Activated B cell treated with CpG ODN at 0.5 μM for 24 hours (primary cell): ENCODE data around the gene OR2A12. TPM values are rescaled to one million over a fixed set of nuclear protein-coding genes. Genes with fewer than 3 reads are reported as not detected.

Experiments used
- ATAC-seq: fragments of 200-7000 bp; cut with Tn5 transposase; one replicate; pipeline ENCODE4 v1.10.0; 2021; ENCODE audit warnings: low read depth, mild to moderate bottlenecking, moderate library complexity
- CTCF ChIA-PET: fragments of 350-600 bp; sonication (Branson Sonifier 250); formaldehyde crosslinking; loops from one replicate; lab custom pipeline; 2021; ENCODE audit warnings: antibody characterized with exemption; lab: Charles Lee
- POLR2A ChIA-PET: fragments of 350-600 bp; sonication (Branson Sonifier 250); formaldehyde crosslinking; loops from one replicate; lab custom pipeline; 2021; ENCODE audit warnings: antibody characterized with exemption; lab: Charles Lee
- DNase-seq: peaks from one replicate; pipeline ENCODE4 v3.0.0; 2022
- H3K27ac Mint-ChIP-seq: one replicate; pipeline ENCODE4 v1.8.0; 2020; ENCODE audit warnings: mixed read lengths
- H3K27me3 Mint-ChIP-seq: one replicate; pipeline ENCODE4 v1.8.0; 2021; ENCODE audit warnings: mixed read lengths
- H3K36me3 Mint-ChIP-seq: one replicate; pipeline ENCODE4 v1.8.0; 2021; ENCODE audit warnings: low read depth, mixed read lengths
- H3K4me1 Mint-ChIP-seq: one replicate; pipeline ENCODE4 v1.8.0; 2021; ENCODE audit warnings: mixed read lengths
- H3K4me3 Mint-ChIP-seq: one replicate; pipeline ENCODE4 v1.8.0; 2020; ENCODE audit warnings: mild to moderate bottlenecking, mixed read lengths
- H3K9me3 Mint-ChIP-seq: one replicate; pipeline ENCODE4 v1.8.0; 2020; ENCODE audit warnings: mixed read lengths
- intact Hi-C: fragments of 100-400 bp; cut with micrococcal nuclease; formaldehyde crosslinking; loops from one replicate; pipeline ENCODE4 v1.15.1; 2024
- total RNA-seq: library from RNA; stranded (reverse); gene quantifications from 2 replicates; pipeline ENCODE4 v1.2.3, GENCODE V29; 2022
- TF ChIP-seq, protein P1 (sequence below): fragments of 200-600 bp; IDR thresholded peaks from one replicate; pipeline ENCODE4 v1.8.0; 2022; ENCODE audit warnings: antibody characterized with exemption, mild to moderate bottlenecking

OR2A12 gene, protein sequence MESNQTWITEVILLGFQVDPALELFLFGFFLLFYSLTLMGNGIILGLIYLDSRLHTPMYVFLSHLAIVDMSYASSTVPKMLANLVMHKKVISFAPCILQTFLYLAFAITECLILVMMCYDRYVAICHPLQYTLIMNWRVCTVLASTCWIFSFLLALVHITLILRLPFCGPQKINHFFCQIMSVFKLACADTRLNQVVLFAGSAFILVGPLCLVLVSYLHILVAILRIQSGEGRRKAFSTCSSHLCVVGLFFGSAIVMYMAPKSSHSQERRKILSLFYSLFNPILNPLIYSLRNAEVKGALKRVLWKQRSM
- total RNA-seq = not detected in 2 replicates

- no peak within 1 kb of the TSS for H3K4me3 Mint-ChIP-seq
- ChIA-PET CTCF (no interaction called here), POLR2A (no interaction called here)
- peaks cover 2% of the 10 kb centered on the region for H3K27me3 Mint-ChIP-seq
- no peaks in the 10 kb centered on the region for H3K36me3 Mint-ChIP-seq
- no peak for DNase-seq
- TF ChIP-seq, protein P1, sequence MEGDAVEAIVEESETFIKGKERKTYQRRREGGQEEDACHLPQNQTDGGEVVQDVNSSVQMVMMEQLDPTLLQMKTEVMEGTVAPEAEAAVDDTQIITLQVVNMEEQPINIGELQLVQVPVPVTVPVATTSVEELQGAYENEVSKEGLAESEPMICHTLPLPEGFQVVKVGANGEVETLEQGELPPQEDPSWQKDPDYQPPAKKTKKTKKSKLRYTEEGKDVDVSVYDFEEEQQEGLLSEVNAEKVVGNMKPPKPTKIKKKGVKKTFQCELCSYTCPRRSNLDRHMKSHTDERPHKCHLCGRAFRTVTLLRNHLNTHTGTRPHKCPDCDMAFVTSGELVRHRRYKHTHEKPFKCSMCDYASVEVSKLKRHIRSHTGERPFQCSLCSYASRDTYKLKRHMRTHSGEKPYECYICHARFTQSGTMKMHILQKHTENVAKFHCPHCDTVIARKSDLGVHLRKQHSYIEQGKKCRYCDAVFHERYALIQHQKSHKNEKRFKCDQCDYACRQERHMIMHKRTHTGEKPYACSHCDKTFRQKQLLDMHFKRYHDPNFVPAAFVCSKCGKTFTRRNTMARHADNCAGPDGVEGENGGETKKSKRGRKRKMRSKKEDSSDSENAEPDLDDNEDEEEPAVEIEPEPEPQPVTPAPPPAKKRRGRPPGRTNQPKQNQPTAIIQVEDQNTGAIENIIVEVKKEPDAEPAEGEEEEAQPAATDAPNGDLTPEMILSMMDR = no peak
- ATAC-seq = no peak
- no peak within 1 kb of the TSS for H3K27ac Mint-ChIP-seq
- intact Hi-C loops = no loop called here
- no peaks in the 10 kb centered on the region for H3K4me1 Mint-ChIP-seq
- peaks cover 4% of the 10 kb centered on the region for H3K9me3 Mint-ChIP-seq
These were observed at the start of gene OR2A12 for GRCh38 chr7:144085978-144086377. Gene OR2A12, plus strand, starts transcription at chr7:144086278. Its CDS starts 8,830 bp downstream, at chr7:144095108.

- H3K27ac Mint-ChIP-seq = no peak overlapping the region
- ATAC-seq (no peak), DNase-seq (no peak)
- intact Hi-C loops = no loop called here
- H3K9me3 Mint-ChIP-seq = no peaks in the 10 kb centered on the region
- H3K4me3 Mint-ChIP-seq = no peak overlapping the region
- TF ChIP-seq, protein P1 = no peak
- H3K36me3 Mint-ChIP-seq = no peaks in the 10 kb centered on the region
- peaks cover 11% of the 10 kb centered on the region for H3K27me3 Mint-ChIP-seq
- ChIA-PET CTCF (no interaction called here), POLR2A (no interaction called here)
- no peaks in the 10 kb centered on the region for H3K4me1 Mint-ChIP-seq
These were observed 49.7 kb upstream of the OR2A12 start for GRCh38 chr7:144036302-144036885.

DNA sequence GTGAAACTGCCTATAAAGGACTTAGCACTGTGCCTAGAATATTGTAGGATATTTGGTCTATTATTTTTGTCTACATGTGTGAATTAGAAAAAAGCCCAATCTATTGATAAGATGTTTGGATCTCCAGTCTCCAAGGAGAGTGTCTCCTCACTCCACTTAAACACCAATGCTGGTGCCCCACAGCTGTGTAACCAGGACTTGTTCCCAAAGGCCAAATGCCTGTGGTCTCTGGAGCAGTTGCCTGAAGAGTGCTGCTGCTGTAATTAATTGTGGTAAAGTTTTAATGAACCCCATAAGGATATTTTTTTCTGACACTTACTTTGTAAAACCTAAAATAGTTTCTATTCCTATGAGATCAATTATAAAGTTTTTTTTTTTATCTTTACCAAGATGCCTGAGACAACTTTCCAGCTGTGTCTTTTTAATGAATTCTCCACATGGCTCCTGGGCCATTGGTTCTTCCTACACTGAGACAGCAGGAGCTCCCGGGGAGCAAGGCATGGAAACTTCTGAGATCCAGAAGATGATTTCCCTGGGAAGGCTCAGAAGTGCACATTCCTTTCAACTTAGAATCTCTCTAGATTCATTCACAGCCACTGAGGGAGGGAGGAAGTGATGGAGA, 48.6 kb upstream of the OR2A12 start:
- POLR2A ChIA-PET = no interaction called here
- Mint-ChIP-seq H3K4me3 (no peak overlapping the region), H3K4me1 (no peaks in the 10 kb centered on the region), H3K36me3 (no peaks in the 10 kb centered on the region), H3K27me3 (peaks cover 6% of the 10 kb centered on the region), H3K9me3 (no peaks in the 10 kb centered on the region), H3K27ac (no peak overlapping the region)
- no peak for DNase-seq
- intact Hi-C loops = no loop called here
- CTCF ChIA-PET = no interaction called here
- TF ChIP-seq, protein P1 = no peak
- no peak for ATAC-seq

GRCh38 chr7:144038887-144039286, 47.2 kb upstream of the OR2A12 start:
- Mint-ChIP-seq H3K9me3 (no peaks in the 10 kb centered on the region), H3K27ac (no peak overlapping the region), H3K27me3 (no peaks in the 10 kb centered on the region), H3K4me1 (no peaks in the 10 kb centered on the region), H3K36me3 (no peaks in the 10 kb centered on the region), H3K4me3 (no peak overlapping the region)
- intact Hi-C loops = no loop called here
- POLR2A ChIA-PET = no interaction called here
- TF ChIP-seq, protein P1 = no peak
- no peak for DNase-seq
- CTCF ChIA-PET = no interaction called here
- no peak for ATAC-seq

DNA sequence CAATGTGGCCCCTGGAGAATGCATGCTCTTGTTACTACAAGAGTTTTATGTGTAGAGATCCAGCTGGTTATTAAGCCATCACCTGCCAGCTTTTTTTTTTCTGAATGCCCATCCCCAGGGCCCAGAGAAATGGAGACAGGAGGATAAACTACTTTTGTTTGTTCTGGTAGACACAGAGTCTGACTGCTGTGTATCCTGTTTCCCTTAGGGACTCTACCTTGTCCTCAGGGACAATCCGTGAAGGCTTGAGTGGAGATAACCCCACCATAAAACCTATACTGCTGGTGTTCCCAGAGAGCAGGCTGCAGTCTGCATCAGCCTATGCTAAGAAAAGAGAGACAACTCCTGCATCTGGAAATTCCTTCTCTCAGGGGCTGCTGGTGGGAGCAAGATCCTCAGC, 37.4 kb upstream of the OR2A12 start, which contains the start of gene OR2A5:
OR2A5 (plus strand) TSS at position 301 of the 400 bp plus-strand sequence. CDS start 1,454 bp downstream, outside the sequence.
- POLR2A ChIA-PET = no interaction called here
- TF ChIP-seq, protein P1 = no peak
- Mint-ChIP-seq H3K9me3 (no peaks in the 10 kb centered on the region), H3K36me3 (no peaks in the 10 kb centered on the region), H3K4me1 (no peaks in the 10 kb centered on the region), H3K4me3 (no peak within 1 kb of the TSS), H3K27ac (no peak within 1 kb of the TSS), H3K27me3 (no peaks in the 10 kb centered on the region)
- no peak for DNase-seq
- ATAC-seq = no peak
- CTCF ChIA-PET = no interaction called here
- intact Hi-C loops = no loop called here
